Spinal cord (tissue), 10 donors: Measurements from ENCODE around the gene LRRC63. TPM values are rescaled to one million over a fixed set of nuclear protein-coding genes. Genes with fewer than 3 reads are reported as not detected.
"Not testable (repeated sequence)": the region's sequence is repeated elsewhere in the genome, so short reads cannot be mapped to it uniquely, and the experiment has no call there.

Experiments
- DNase-seq, 6 donors: peaks; one replicate each; pipeline versions ENCODE4 v3.0.0 to v3.0.0-alpha.2; 2013 to 2015; ENCODE audit warnings: low spot score in 6 of 6, low read depth in 4 of 6
- H3K27ac ChIP-seq: one replicate; pipeline ENCODE4 v1.5.1; 2013; ENCODE audit warnings: low read depth, low read length, control low read depth
- H3K27me3 ChIP-seq: one replicate; pipeline ENCODE4 v1.6.1; 2013; ENCODE audit warnings: low read length; ENCODE audit not compliant: control insufficient read depth, insufficient read depth
- H3K36me3 ChIP-seq: one replicate; pipeline ENCODE4 v1.6.1; 2013; ENCODE audit warnings: low read length; ENCODE audit not compliant: control insufficient read depth, insufficient read depth
- H3K4me1 ChIP-seq: one replicate; pipeline ENCODE4 v1.6.1; 2013; ENCODE audit warnings: low read length; ENCODE audit not compliant: control insufficient read depth, insufficient read depth
- H3K4me3 ChIP-seq: one replicate; pipeline ENCODE4 v1.5.1; 2013; ENCODE audit warnings: low read depth, low read length, control low read depth
- H3K9me3 ChIP-seq: one replicate; pipeline ENCODE4 v1.6.1; 2013; ENCODE audit warnings: low read length; ENCODE audit not compliant: control insufficient read depth, insufficient read depth
- WGBS: methylation state at CpG from one replicate; pipeline ENCODE4 v1.1.5; 2013; ENCODE audit warnings: missing lambda C conversion rate; ENCODE audit not compliant: insufficient coverage; 5-methylcytosine and 5-hydroxymethylcytosine counted together
- polyA plus RNA-seq, 2 donors: library from polyadenylated mRNA; unstranded; fragments of 120-200 nt; gene quantifications; one replicate each; pipeline ENCODE4 v1.2.1, GENCODE V29; 2013; ENCODE audit not compliant: insufficient read length in 2 of 2
- total RNA-seq, 2 donors: library from RNA; depleted of rRNA in 1 of 2; stranded (reverse); fragments of 120-200 nt in 1 of 2; fragments of >200 nt in 1 of 2; gene quantifications; one replicate each; pipeline versions ENCODE4 v1.2.3 to v1.2.4, GENCODE V29; 2013 to 2014
- donor health status: healthy.

The LRRC63 gene
- total and polyA plus RNA-seq, 4 donors = 0.61 to 0.79 (median 0.76) TPM

- Histone ChIP-seq H3K27me3 (no peaks in the 10 kb centered on the region), H3K4me1 (no peaks in the 10 kb centered on the region), H3K36me3 (no peaks in the 10 kb centered on the region), H3K4me3 (no peak overlapping the region), H3K9me3 (no peaks in the 10 kb centered on the region), H3K27ac (no peak overlapping the region)
- no peak for DNase-seq
- 84% methylated on average over 2 of the region's 2 CpGs for WGBS
These were observed 70.1 kb downstream of the LRRC63 start for GRCh38 chr13:46281779-46282178.

GRCh38 chr13:46283912-46284824 is 72.4 kb downstream of the LRRC63 start:
- not testable (repeated sequence) for H3K4me1 ChIP-seq, H3K27ac ChIP-seq, H3K27me3 ChIP-seq, H3K9me3 ChIP-seq, H3K4me3 ChIP-seq, DNase-seq, H3K36me3 ChIP-seq
- 56% methylated on average over 3 of the region's 16 CpGs for WGBS

GRCh38 chr13:46286972-46287371 is 75.2 kb downstream of the LRRC63 start:
- DNase-seq = no peak
- no peak overlapping the region for H3K4me3 ChIP-seq
- H3K27me3 ChIP-seq = no peaks in the 10 kb centered on the region
- no peaks in the 10 kb centered on the region for H3K4me1 ChIP-seq
- WGBS = 62% methylated on average over 1 of the region's 1 CpG
- H3K27ac ChIP-seq = no peak overlapping the region
- H3K36me3 ChIP-seq = no peaks in the 10 kb centered on the region
- no peaks in the 10 kb centered on the region for H3K9me3 ChIP-seq

GRCh38 chr13:46288570-46289259 is 77.0 kb downstream of the LRRC63 start:
- Histone ChIP-seq H3K27ac (no peak overlapping the region), H3K4me3 (no peak overlapping the region), H3K36me3 (no peaks in the 10 kb centered on the region), H3K4me1 (no peaks in the 10 kb centered on the region), H3K27me3 (no peaks in the 10 kb centered on the region), H3K9me3 (no peaks in the 10 kb centered on the region)
- peak in 5 of 6 donors; percentile 35 to 89 (median 46) for DNase-seq
- no CpG with 5 or more reads among the region's 5 CpGs for WGBS

GRCh38 chr13:46289260-46289955 is 77.7 kb downstream of the LRRC63 start:
- 20% methylated on average over 2 of the region's 4 CpGs for WGBS

GRCh38 chr13:46290434-46290833 is 78.7 kb downstream of the LRRC63 start:
- Histone ChIP-seq H3K9me3 (no peaks in the 10 kb centered on the region), H3K27ac (no peak overlapping the region), H3K4me3 (no peak overlapping the region), H3K4me1 (no peaks in the 10 kb centered on the region), H3K36me3 (no peaks in the 10 kb centered on the region), H3K27me3 (no peaks in the 10 kb centered on the region)
- WGBS = 100% methylated on average over 1 of the region's 3 CpGs
- DNase-seq = no peak

More at GRCh38 chr13:46289260-46289955, 77.7 kb downstream of the LRRC63 start:
- Histone ChIP-seq H3K27ac (no peak overlapping the region), H3K4me1 (no peaks in the 10 kb centered on the region), H3K36me3 (no peaks in the 10 kb centered on the region), H3K9me3 (no peaks in the 10 kb centered on the region), H3K27me3 (no peaks in the 10 kb centered on the region), H3K4me3 (no peak overlapping the region)
- DNase-seq = no peak

GRCh38 chr13:46293436-46293835 is 81.7 kb downstream of the LRRC63 start:
- H3K4me1 ChIP-seq = no peaks in the 10 kb centered on the region
- DNase-seq = no peak
- no peaks in the 10 kb centered on the region for H3K27me3 ChIP-seq
- H3K9me3 ChIP-seq = no peaks in the 10 kb centered on the region
- no peaks in the 10 kb centered on the region for H3K36me3 ChIP-seq
- H3K4me3 ChIP-seq = no peak overlapping the region
- H3K27ac ChIP-seq = no peak overlapping the region
- no CpG with 5 or more reads among the region's 3 CpGs for WGBS

- Histone ChIP-seq H3K9me3 (peaks cover 2% of the 10 kb centered on the region), H3K27me3 (no peaks in the 10 kb centered on the region), H3K4me1 (no peaks in the 10 kb centered on the region), H3K36me3 (no peaks in the 10 kb centered on the region), H3K27ac (no peak overlapping the region), H3K4me3 (no peak overlapping the region)
- DNase-seq = peak in 1 of 6 donors; percentile 14
- 59% methylated on average over 4 of the region's 7 CpGs for WGBS
These were observed 83.9 kb downstream of the LRRC63 start for GRCh38 chr13:46295491-46296114.

- no peak overlapping the region for H3K27ac ChIP-seq
- WGBS = 100% methylated on average over 2 of the region's 3 CpGs
- DNase-seq = peak in 1 of 6 donors; percentile 8
- no peak overlapping the region for H3K4me3 ChIP-seq
- H3K36me3 ChIP-seq = no peaks in the 10 kb centered on the region
- H3K4me1 ChIP-seq = no peaks in the 10 kb centered on the region
- H3K9me3 ChIP-seq = peaks cover 2% of the 10 kb centered on the region
- H3K27me3 ChIP-seq = no peaks in the 10 kb centered on the region
These were observed 84.5 kb downstream of the LRRC63 start for GRCh38 chr13:46296115-46296822.
